HG03558 (cell line): ENCODE results near the gene KRTAP3-3.
"Not testable (repeated sequence)": the region's sequence is repeated elsewhere in the genome, so short reads cannot be mapped to it uniquely, and the experiment has no call there.

Source experiments
- ATAC-seq: cut with Tn5 transposase; IDR thresholded peaks from one replicate; pipeline ENCODE4 v1.9.1; 2021; ENCODE audit warnings: moderate number of reproducible peaks; ENCODE audit not compliant: unreplicated experiment; ENCODE audit errors: extremely low read depth

The KRTAP3-3 gene

GRCh38 chr17:40993839-40994238 lies at the start of gene KRTAP3-3:
TSS of gene KRTAP3-3 (minus strand) at chr17:40994164. CDS start at chr17:40994097, 67 bp downstream.
- ATAC-seq, result no peak

- ATAC-seq, result no peak
These were observed 49.0 kb upstream of the KRTAP3-3 start for GRCh38 chr17:41042953-41043352.

- not testable (repeated sequence) for ATAC-seq
These were observed 47.0 kb upstream of the KRTAP3-3 start, which contains the start of gene KRTAP1-1 for GRCh38 chr17:41040783-41041571. TSS of gene KRTAP1-1 (minus strand) at chr17:41041450. CDS start at chr17:41041397, 53 bp downstream.

- no peak for ATAC-seq
These were observed 43.9 kb upstream of the KRTAP3-3 start for GRCh38 chr17:41037853-41038350.

DNA sequence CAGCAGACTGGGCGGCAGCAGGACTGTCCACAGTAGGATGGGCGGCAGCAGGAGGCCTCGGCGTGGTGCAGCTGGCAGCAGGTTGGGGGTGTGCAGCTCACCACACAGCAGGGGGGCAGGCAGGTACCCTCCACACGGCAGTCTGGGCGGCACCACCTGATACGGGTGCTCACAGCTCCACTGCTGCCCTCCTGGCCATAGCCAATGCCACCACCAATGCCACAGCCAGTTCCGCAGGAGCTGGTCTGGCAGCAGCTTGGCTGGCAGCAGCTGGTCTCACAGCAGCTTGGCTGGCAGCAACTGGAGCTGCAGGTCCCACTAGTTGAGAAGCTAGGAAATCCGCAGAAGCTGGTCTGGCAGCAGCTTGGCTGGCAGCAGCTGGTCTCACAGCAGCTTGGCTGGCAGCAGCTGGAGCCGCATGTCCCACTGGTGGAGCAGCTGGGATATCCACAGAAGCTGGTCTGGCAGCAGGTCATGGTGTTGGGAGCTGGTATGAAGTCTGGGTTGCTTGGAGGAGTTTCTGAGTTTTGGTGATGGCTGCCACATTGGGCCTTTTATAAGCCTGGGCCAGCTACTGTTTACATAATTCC lies 40.5 kb upstream of the KRTAP3-3 start, which contains the start of gene KRTAP1-3:
Gene KRTAP1-3, minus strand, starts transcription at position 529 of the 590 bp plus-strand sequence. Its CDS starts 53 bp downstream, at position 476.
- ATAC-seq, result not testable (repeated sequence)

DNA sequence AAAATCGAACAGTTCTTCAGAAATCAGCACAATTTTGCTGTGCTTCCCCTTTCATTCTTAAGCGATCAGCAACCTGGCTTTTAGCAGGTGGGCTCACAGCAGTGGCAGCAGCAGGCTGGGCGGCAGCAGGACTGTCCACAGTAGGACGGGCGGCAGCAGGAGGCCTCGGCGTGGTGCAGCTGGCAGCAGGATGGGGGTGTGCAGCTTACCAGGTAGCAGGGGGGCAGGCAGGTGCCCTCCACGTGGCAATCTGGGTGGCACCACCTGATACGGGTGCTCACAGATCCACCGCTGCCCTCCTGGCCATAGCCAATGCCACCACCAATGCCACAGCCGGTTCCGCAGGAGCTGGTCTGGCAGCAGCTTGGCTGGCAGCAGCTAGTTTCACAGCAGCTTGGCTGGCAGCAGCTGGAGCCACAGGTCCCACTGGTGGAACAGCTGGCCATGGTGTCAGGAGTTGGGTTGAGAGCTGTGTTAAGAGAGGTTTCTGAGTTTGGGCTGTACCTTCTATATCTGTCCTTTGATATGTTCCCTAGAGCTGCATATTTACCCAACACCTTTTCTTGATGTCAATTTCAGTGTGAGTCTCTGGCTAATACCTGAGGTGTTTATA lies 35.8 kb upstream of the KRTAP3-3 start, which contains the start of gene KRTAP1-4:
Gene KRTAP1-4, minus strand, starts transcription at position 563 of the 613 bp plus-strand sequence. Its CDS starts 117 bp downstream, at position 446.
- no peak for ATAC-seq

- ATAC-seq, result no peak
These were observed 32.9 kb upstream of the KRTAP3-3 start, which contains the start of gene KRTAP1-5 for GRCh38 chr17:41026715-41027471. TSS of gene KRTAP1-5 (minus strand) at chr17:41027208. CDS start at chr17:41027155, 53 bp downstream.

DNA sequence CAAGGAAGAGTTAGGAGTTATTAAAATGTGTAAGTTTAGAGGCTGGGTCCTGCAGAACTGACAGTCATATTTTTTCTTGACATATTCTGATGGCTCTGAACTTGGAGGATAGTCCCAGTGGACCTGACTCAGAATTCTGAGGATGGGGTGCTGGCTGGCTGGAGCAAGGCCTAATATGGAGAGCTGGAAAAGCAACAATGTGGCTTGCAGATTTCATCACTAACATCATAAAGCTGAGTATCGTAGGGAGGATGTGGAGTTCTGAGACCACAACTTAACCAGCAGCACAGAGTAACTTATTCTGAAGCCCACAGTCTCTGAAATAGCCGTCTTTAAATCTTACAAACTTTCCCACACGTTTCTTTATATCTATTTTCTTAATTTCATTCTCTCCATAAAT lies 30.7 kb upstream of the KRTAP3-3 start:
- no peak for ATAC-seq

DNA sequence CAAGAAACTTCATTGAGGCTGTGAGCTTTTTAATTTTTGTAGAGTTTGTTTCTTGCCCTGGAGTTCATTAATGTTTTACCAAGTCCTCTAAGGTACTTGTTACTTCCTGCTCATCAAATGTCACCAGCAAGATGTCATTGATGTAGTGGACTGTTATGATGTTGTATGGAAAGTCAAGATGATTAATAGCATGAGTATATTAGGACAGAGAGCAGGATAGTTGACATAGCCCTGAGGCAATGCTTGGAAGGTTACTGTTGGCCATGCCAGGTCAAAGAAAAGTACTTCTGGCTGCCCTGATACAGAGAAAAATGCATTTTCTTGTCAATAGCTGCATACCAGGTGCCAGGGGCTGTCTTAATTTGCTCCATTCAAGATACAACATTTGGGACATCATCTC lies 26.4 kb upstream of the KRTAP3-3 start:
- ATAC-seq, result no peak

DNA sequence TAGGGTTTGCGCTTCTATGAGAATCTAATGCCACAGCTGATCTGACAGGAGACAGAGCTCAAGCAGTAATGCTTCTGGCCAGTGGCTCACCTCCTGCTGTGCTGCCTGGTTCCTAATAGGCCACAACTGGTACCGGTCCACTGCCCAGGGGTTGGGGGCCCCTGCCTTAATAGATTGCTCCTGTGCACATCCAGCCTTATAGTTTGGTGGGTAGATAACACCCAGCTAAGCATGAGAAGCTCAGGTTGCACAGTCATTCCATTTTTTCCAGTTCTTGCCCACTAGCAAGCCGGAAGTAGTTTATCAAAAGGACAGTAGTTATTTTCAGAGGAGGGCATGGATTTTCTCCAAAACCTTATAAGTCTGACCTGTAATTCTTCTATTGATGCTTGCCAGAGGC lies 25.5 kb upstream of the KRTAP3-3 start:
- no peak for ATAC-seq

GRCh38 chr17:41018541-41018940 lies 24.6 kb upstream of the KRTAP3-3 start:
- ATAC-seq, result no peak

- ATAC-seq, result no peak
These were observed 22.7 kb upstream of the KRTAP3-3 start for GRCh38 chr17:41016578-41017215.

GRCh38 chr17:41015454-41015853 lies 21.5 kb upstream of the KRTAP3-3 start:
- ATAC-seq, result no peak

DNA sequence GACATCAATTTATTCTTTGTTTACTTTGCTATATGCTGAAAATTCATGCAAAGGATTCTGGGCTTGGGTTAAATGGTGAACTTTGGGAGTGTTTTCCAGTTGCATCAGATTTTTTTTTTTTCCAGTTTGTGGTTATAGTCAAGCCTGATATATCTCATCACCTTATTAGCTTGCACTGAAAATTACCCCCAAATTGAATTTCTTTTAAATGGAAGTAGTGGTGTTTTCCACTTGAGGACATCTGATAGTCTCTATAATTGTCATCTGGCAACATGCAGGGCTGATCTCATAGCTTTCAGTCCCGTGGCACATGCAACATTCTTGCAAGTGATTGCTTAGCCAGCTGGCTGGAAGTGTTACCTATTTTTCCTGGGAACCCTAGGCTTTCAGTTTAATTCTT lies 19.6 kb upstream of the KRTAP3-3 start:
- ATAC-seq, result no peak

DNA sequence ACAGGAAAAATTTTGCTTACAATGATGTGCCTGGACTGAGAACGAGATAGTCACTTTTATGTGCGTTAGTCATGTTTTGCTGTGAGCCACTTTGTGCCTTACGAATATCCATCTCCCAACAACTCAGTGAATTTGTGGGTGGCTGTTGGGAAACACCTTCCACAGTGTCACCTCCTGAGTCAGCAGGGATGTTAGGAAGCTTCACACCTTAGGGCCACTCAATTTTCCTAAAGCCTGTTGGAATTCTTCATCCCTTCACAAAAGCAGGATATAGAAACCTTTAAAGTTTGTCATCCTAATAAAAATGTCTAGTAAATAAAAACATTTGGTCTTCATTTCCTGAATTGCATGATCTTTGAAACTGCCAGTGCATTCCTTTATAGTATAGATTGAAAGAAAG lies 19.2 kb upstream of the KRTAP3-3 start:
- no peak for ATAC-seq

GRCh38 chr17:41012326-41013120 lies 18.6 kb upstream of the KRTAP3-3 start:
- ATAC-seq, result no peak

GRCh38 chr17:41010441-41010840 lies 16.5 kb upstream of the KRTAP3-3 start:
- no peak for ATAC-seq

DNA sequence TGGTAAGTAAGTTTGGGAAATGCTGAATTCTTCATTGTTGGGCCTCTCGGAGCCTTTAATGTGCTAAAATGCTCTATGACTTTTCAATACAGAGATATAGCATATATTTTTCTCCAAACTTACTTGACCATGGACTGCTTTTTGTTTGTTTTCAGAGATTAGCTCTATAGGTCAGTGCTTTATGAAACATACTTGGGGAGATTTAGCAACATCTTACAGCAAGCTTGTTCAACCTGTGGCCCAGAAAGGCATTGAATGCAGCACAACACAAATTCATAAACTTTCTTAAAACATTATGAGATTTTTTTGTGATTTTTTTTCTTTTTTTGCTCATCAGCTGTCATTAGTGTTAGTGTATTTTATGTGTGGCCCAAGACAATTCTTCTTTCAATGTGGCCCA lies 16.0 kb upstream of the KRTAP3-3 start:
- no peak for ATAC-seq

DNA sequence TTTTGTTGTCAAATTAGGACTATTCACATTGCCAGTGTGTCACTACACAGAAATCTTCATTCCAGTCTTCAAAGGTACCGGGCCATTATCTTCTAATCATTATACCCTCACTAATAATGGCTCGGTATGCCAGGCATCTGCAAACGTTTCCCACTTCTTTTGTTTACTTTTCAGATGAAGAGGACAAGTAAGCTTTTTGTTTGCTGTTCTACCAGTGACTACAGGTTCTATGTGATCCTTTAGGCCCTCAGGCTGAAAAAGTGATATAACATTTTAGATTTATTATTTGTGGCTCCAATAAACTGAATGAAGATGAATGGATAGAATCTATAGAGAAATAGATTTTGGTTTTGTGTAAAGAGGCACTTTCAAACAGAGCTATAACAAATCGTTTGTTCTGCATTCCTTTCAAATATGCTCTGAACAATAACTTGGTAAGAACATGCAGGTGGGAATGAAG lies 15.4 kb upstream of the KRTAP3-3 start:
- no peak for ATAC-seq
